GM03348 (cell line): Measurements from ENCODE around the gene PCBP3.
"Not testable (repeated sequence)": the region's sequence is repeated elsewhere in the genome, so short reads cannot be mapped to it uniquely, and the experiment has no call there.

Experiments used
- DNase-seq: peaks from one replicate; pipeline ENCODE4 v3.0.0; 2012; ENCODE audit warnings: low spot score

Gene PCBP3

GRCh38 chr21:45876381-45877170 lies 233.1 kb downstream of the PCBP3 start:
- DNase-seq = no peak

GRCh38 chr21:45877171-45877438 lies 233.6 kb downstream of the PCBP3 start:
- no peak for DNase-seq

- peak; percentile 46 for DNase-seq
These were observed 234.4 kb downstream of the PCBP3 start for GRCh38 chr21:45877821-45878469.

GRCh38 chr21:45880097-45881068 lies 236.9 kb downstream of the PCBP3 start:
- peak; percentile 83 for DNase-seq

GRCh38 chr21:45882645-45883044 lies 239.1 kb downstream of the PCBP3 start:
- DNase-seq = no peak

- DNase-seq = no peak
These were observed 239.6 kb downstream of the PCBP3 start for GRCh38 chr21:45883090-45883489.

- no peak for DNase-seq
These were observed 242.0 kb downstream of the PCBP3 start for GRCh38 chr21:45885597-45885929.

GRCh38 chr21:45885930-45886601 lies 242.5 kb downstream of the PCBP3 start:
- DNase-seq = not testable (repeated sequence)

- DNase-seq = no peak
These were observed 243.1 kb downstream of the PCBP3 start for GRCh38 chr21:45886610-45887026.

GRCh38 chr21:45887120-45887611 lies 243.6 kb downstream of the PCBP3 start:
- DNase-seq = no peak

GRCh38 chr21:45887788-45888187 lies 244.3 kb downstream of the PCBP3 start:
- no peak for DNase-seq

- no peak for DNase-seq
These were observed 245.0 kb downstream of the PCBP3 start for GRCh38 chr21:45888386-45889009.

- DNase-seq = no peak
These were observed 245.7 kb downstream of the PCBP3 start for GRCh38 chr21:45889256-45889655.

- no peak for DNase-seq
These were observed 246.4 kb downstream of the PCBP3 start for GRCh38 chr21:45889961-45890360.

GRCh38 chr21:45891388-45892155 lies 248.0 kb downstream of the PCBP3 start:
- DNase-seq = no peak

GRCh38 chr21:45892156-45892915 lies 248.8 kb downstream of the PCBP3 start:
- DNase-seq = no peak

GRCh38 chr21:45892916-45893739 lies 249.6 kb downstream of the PCBP3 start:
- no peak for DNase-seq

GRCh38 chr21:45893740-45894449 lies 250.4 kb downstream of the PCBP3 start:
- DNase-seq = no peak

GRCh38 chr21:45894450-45894825 lies 250.9 kb downstream of the PCBP3 start:
- DNase-seq = peak; percentile 92
